Adipocyte (in vitro differentiated cells): ENCODE results near the gene GRK1.
A peak's percentile ranks its signal among the peaks of the same experiment; 100 is the strongest.

Source experiments
- DNase-seq: peaks from one replicate; pipeline ENCODE4 v3.0.0-alpha.2; 2015; ENCODE audit warnings: low read depth
- H3K27me3 ChIP-seq: replicated peaks from 2 replicates; pipeline ENCODE4 v1.7.0; 2013; ENCODE audit warnings: mild to moderate bottlenecking, low read length, moderate library complexity; ENCODE audit not compliant: control insufficient read depth, insufficient read depth
- H3K36me3 ChIP-seq: 2 replicates; pipeline ENCODE4 v1.7.0; 2013; ENCODE audit warnings: low read length, mild to moderate bottlenecking, moderate library complexity; ENCODE audit not compliant: control insufficient read depth, insufficient read depth, severe bottlenecking
- H3K4me1 ChIP-seq: 2 replicates; pipeline ENCODE4 v1.7.0; 2013; ENCODE audit warnings: mild to moderate bottlenecking, low read length, moderate library complexity; ENCODE audit not compliant: control insufficient read depth, insufficient read depth
- H3K4me3 ChIP-seq: 2 replicates; pipeline ENCODE4 v1.7.0; 2013; ENCODE audit warnings: mild to moderate bottlenecking, low read length, moderate library complexity
- H3K9ac ChIP-seq: 2 replicates; pipeline ENCODE4 v1.7.0; 2013; ENCODE audit warnings: mild to moderate bottlenecking, low read length, moderate library complexity
- H3K9me3 ChIP-seq: 2 replicates; pipeline ENCODE4 v1.7.0; 2013; ENCODE audit warnings: mild to moderate bottlenecking, low read length, moderate library complexity; ENCODE audit not compliant: control insufficient read depth

GRK1 gene

DNA sequence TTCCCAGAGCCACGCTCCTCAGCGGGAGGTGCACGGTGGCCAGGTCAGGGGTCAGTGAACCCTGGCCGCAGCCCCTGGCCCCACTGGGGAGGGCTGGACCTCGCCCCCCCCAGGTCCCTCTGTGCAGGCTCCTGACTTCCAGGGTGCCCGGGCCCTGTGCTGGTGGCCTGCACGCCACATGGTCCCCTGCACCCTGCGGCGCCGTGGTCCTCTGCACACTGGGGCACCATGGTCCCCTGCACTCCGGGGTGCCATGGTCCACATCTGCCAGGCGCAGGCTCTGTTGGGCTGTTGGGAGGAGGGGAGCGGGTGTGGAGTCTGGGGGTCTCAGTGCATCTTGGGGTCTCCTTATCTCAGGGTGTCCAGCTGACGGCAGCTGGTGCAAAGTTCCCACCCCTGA, 68.7 kb downstream of the GRK1 start:
- H3K27me3 ChIP-seq, result peaks cover 40% of the 10 kb centered on the region
- no peaks in the 10 kb centered on the region for H3K9me3 ChIP-seq
- no peaks in the 10 kb centered on the region for H3K36me3 ChIP-seq
- no peak overlapping the region for H3K9ac ChIP-seq
- no peak for DNase-seq
- H3K4me1 ChIP-seq, result no peaks in the 10 kb centered on the region
- no peak overlapping the region for H3K4me3 ChIP-seq

DNA sequence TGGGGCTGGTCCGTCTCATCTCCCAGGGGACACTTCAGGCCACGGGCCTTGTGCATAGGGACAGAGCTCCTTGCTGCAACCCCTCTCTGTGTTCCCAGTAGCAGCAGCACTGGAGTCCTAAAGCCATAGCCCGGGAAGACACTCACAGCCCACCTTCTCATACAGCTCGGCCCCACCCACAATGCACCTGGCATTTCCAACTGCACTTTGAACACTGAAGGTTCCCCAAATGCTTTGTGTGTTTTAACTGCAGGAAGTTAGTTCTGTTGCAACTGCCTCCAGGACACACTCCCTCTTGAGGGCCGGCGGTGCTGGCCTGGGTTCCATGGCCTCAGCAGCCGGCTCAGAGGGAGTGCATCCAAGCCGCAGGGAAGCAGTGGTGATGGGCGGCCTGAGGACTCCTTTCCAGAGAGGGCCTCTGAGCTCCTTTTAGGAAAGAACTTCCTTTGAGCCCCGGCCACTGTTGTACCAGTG, 69.3 kb downstream of the GRK1 start:
- Histone ChIP-seq H3K9me3 (no peaks in the 10 kb centered on the region), H3K4me3 (no peak overlapping the region), H3K36me3 (no peaks in the 10 kb centered on the region), H3K27me3 (peaks cover 35% of the 10 kb centered on the region), H3K4me1 (no peaks in the 10 kb centered on the region), H3K9ac (no peak overlapping the region)
- no peak for DNase-seq

DNA sequence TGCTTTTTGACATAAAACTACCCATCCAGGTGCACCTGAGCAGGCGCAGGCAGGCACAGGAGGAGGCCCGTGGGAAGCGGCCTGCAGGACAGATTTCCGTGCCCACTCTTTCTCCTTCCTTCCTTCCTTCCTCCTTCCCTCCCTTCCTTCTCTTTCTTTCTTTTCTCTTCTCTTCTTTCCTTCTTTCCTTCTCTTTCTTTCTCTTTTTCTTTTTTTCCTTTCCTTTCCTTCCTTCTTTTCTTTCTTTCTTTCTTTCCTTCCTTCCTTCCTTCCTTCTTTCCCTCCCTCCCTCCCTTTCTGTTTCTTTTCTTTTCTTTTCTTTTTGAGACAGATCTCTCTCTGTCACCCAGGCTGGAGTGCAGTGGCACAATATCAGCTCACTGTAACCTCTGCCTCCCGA, 70.8 kb downstream of the GRK1 start:
- no peak overlapping the region for H3K9ac ChIP-seq
- no peaks in the 10 kb centered on the region for H3K9me3 ChIP-seq
- peaks cover 29% of the 10 kb centered on the region for H3K27me3 ChIP-seq
- H3K4me3 ChIP-seq, result no peak overlapping the region
- H3K36me3 ChIP-seq, result no peaks in the 10 kb centered on the region
- H3K4me1 ChIP-seq, result peaks cover 9% of the 10 kb centered on the region
- DNase-seq, result no peak

DNA sequence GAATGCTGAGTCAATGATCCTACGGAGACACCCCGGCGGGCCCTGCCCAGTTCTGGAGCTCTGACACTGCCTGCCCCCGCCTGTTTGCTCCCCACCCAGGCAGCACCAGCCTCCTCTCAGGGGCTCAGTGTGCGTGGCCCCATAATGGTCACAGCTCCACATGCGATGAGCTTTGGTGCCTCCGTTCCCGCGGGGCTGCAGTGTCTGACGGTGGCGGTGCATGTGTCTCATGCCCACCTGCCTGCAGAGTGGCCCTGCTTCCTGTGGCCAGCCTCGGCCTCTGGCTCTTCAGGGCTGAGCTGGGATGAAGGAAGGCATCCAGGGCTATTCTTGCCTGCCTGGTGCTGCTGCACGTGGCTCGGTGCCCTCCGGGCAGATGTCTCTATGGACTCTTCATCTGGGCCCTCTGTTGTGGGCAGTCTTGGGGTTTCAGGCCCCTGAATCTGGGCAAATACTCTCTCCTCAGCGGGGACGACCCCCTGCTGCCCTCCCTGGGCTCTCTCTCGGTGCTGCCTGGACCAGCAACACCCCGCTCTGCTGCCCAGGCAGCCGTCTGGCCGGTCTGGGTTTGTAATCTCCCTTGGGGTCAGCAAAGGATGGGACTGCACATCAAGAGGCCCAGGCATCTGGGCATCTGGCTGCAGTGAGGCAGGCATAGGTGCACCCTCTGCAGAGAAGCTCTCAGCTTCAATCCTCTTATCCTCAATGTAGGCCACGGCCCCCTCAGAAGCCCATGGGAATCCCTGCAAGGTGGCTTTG, 72.7 kb downstream of the GRK1 start:
- DNase-seq, result no peak
- H3K27me3 ChIP-seq, result peaks cover 31% of the 10 kb centered on the region
- H3K4me1 ChIP-seq, result peaks cover 9% of the 10 kb centered on the region
- H3K4me3 ChIP-seq, result no peak overlapping the region
- no peaks in the 10 kb centered on the region for H3K36me3 ChIP-seq
- no peak overlapping the region for H3K9ac ChIP-seq
- no peaks in the 10 kb centered on the region for H3K9me3 ChIP-seq

DNA sequence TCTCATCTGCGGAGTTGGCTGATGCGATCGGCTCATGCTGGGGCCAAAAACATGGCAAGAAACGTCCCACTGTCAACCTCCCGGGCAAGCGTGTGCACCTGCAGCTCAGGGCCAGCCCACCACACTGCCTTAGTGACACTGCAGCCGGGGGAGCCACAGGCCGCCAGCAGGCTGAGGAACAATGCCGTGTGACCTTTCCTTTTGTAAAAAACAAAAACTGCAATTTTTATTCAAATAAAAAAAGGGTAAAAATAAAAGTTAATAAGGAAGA, 73.2 kb downstream of the GRK1 start:
- no peak for DNase-seq
- Histone ChIP-seq H3K4me3 (no peak overlapping the region), H3K9ac (no peak overlapping the region), H3K9me3 (no peaks in the 10 kb centered on the region), H3K27me3 (peaks cover 33% of the 10 kb centered on the region), H3K36me3 (no peaks in the 10 kb centered on the region), H3K4me1 (peaks cover 9% of the 10 kb centered on the region)

DNA sequence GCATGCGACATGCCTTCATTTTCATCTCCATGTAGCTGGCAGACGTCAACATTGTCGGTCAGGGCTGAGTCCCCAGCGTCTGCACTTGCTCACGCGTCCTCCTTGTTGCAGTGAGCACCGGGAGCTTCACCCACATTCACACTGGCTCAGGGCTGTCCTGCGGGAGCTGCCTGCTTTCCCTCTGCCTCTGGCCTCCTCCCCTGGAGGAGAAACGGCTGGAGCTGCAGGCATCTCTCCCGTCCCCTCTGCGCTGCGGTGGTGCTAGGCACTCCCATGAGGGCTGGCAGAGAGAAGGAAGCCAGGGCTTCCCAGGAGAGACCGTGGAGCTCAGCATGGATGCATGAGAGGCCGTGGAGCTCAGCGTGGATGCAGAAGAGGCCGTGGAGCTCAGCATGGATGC, 73.6 kb downstream of the GRK1 start:
- Histone ChIP-seq H3K4me1 (peaks cover 9% of the 10 kb centered on the region), H3K9ac (no peak overlapping the region), H3K27me3 (peaks cover 31% of the 10 kb centered on the region), H3K9me3 (no peaks in the 10 kb centered on the region), H3K36me3 (no peaks in the 10 kb centered on the region), H3K4me3 (no peak overlapping the region)
- DNase-seq, result no peak

DNA sequence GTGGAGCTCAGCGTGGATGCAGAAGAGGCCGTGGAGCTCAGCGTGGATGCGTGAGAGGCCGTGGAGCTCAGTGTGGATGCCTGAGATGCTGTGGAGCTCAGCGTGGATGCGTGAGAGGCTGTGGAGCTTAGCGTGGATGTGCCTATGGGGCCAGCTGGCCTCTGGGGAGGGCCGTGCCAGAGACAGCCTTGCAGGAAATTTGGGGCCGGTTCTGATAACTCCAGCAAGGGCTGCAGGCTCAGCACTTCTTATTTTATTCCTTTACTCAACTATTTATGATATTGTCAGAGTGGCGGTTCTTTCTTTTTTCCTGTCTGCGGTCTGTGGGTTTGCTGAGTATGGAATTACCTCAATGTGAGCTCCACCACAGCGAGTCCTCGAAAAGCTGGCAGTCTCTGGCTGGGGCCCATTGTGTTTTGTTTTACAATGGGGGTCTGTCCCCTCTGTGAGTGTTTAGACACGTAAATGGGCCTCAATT, 74.2 kb downstream of the GRK1 start:
- Histone ChIP-seq H3K36me3 (no peaks in the 10 kb centered on the region), H3K4me3 (no peak overlapping the region), H3K27me3 (peaks cover 32% of the 10 kb centered on the region), H3K9ac (no peak overlapping the region), H3K9me3 (no peaks in the 10 kb centered on the region), H3K4me1 (peaks cover 9% of the 10 kb centered on the region)
- DNase-seq, result no peak

DNA sequence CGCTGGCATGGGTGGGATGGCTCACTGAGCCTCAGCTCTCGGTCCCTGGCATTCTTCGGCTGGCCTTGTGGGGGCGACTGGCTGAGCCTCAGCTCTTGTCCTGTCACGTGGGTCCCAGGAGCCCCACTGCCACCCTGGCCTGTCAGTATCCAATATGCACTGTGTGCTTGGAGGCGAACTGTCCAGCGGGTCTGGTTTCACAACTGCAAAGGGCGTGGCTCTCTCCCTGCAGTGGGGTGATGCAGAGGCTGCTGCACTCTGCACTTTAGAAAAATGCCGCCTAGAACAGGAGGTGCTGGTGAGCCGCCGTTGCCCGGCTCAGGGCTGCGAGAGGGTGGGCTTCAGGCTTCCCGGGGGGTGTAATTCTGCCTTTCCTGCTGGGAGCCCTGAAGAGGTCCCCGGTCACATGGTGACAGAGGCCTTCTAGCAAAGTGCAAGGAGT, 75.0 kb downstream of the GRK1 start:
- H3K27me3 ChIP-seq, result peaks cover 25% of the 10 kb centered on the region
- DNase-seq, result peak; percentile 78
- H3K4me1 ChIP-seq, result peaks cover 9% of the 10 kb centered on the region
- H3K4me3 ChIP-seq, result no peak overlapping the region
- no peaks in the 10 kb centered on the region for H3K36me3 ChIP-seq
- H3K9ac ChIP-seq, result peak overlapping the region; percentile 31
- H3K9me3 ChIP-seq, result no peaks in the 10 kb centered on the region

DNA sequence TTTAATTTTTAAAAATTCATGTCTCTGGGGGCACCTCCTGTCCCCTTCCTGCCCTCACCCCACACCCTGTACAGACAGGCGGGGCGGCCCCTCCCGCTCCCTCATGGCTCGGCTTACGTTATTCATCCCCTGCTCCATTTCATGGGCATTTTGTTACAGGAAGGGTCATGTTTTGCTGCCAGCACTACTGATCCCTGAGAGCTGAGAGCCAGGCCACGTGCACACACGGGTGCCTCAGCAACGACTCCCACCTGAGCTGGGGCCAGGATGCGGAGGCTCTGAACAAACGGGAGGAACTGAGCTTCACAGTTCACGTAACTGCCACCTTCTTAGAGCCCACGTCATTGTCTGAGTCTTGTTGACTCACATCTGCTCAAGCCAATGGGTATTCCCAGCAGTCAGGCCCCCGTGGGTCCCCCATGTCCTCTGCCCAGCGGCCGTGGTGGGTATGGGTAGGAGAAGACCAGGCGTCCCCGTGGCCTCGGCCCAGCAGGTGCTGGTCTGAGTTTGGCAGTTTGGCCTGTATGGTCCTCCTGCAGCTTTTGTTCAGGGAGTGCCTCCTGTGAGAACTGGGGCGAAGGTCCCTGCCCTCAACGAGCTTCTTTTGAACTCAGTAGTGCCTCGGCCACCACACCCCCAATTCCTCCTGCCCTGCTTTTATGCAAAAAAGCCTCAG, 75.6 kb downstream of the GRK1 start:
- Histone ChIP-seq H3K27me3 (peaks cover 21% of the 10 kb centered on the region), H3K36me3 (no peaks in the 10 kb centered on the region), H3K9ac (peak overlapping the region; percentile 31), H3K9me3 (no peaks in the 10 kb centered on the region), H3K4me3 (no peak overlapping the region), H3K4me1 (peaks cover 9% of the 10 kb centered on the region)
- no peak for DNase-seq

DNA sequence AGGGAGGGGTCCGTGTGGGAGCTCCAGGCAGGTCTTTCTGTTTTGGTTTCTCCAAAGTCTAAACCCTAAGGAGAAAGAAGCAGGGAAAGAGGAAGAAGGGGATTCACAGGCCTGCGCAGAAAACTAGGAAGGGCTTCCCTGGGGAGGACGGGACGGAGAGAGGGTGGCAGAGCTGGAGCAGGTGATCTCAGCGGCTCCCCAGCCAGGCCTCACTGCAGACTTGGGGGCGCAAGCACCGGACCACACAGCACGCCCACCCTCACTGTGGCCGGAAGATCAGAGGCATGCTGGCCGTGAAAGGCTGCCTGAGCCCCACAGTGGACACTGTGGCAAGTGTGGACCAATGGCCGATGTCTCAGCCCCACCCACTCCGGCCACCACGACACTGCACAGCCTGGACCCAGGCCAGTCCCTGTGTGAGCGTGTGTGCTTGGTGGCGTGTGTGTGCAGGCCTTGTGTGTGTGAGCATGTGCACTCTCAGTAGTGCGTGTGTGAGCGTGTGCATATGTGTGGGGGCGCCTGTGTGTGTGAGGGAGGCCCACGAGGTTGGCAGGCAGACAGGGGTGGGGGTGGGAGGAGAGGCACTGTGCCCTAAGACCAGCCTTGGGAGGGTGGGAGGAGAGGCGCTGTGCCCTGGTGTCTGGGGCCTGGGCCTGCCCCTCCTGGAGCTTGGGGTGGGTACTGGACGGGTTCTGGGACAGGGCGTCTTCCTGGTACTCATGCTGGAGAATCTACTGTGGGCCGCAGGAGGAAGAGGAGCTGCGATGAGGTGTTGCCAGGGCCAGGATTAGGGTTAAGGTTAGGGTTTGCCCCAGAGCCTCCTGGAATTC, 76.6 kb downstream of the GRK1 start:
- Histone ChIP-seq H3K9me3 (no peaks in the 10 kb centered on the region), H3K4me3 (no peak overlapping the region), H3K27me3 (peaks cover 20% of the 10 kb centered on the region), H3K9ac (no peak overlapping the region), H3K36me3 (no peaks in the 10 kb centered on the region), H3K4me1 (peaks cover 9% of the 10 kb centered on the region)
- no peak for DNase-seq
